Measurements from ENCODE around the gene NDRG4. TPM values are rescaled to one million over a fixed set of nuclear protein-coding genes. Genes with fewer than 3 reads are reported as not detected.
A peak's percentile ranks its signal among the peaks of the same experiment; 100 is the strongest.

NDRG4 gene
- total and polyA plus RNA-seq, 12 donors = 139 to 952 (median 336) TPM

GRCh38 chr16:58503863-58504688 lies 4.1 kb downstream of the NDRG4 start:
- DNase-seq = peak in 2 of 7 donors; percentile 14 to 51

GRCh38 chr16:58506241-58507194 lies 6.6 kb downstream of the NDRG4 start:
- Histone ChIP-seq H3K4me3 (no peak overlapping the region), H3K9me3 (replicated peaks in 1 of 3) (no peaks in the 10 kb centered on the region), H3K27ac (peak overlapping the region in 1 of 5 donors; percentile 8), H3K36me3 (replicated peaks in 1 of 2) (peaks cover 0 to 58% of the 10 kb centered on the region in 2 donors), H3K27me3 (no peaks in the 10 kb centered on the region), H3K4me1 (replicated peaks in 1 of 2) (no peaks in the 10 kb centered on the region)
- peak in 3 of 7 donors; percentile 17 to 53 (median 20) for DNase-seq
- 82 to 84% (median 83%) methylated on average over 7 to 20 of the region's 20 CpGs for WGBS, 4 donors
- TF ChIP-seq POLR2A (IDR thresholded peaks at IDR 0.05) (no peak), CTCF (IDR thresholded peaks at IDR 0.05) (no peak)
- intact Hi-C loops (cut with DNase I) = loop anchor here in 1 of 2 donors (10.0 kb wide), 1 partner anchor 128 kb away; no protein-coding TSS in a partner anchor

More at GRCh38 chr16:58503863-58504688, 4.1 kb downstream of the NDRG4 start:
- Histone ChIP-seq H3K9me3 (replicated peaks in 1 of 3) (no peaks in the 10 kb centered on the region), H3K27me3 (no peaks in the 10 kb centered on the region), H3K27ac (no peak overlapping the region), H3K36me3 (replicated peaks in 1 of 2) (peaks cover 0 to 39% of the 10 kb centered on the region in 2 donors), H3K4me1 (replicated peaks in 1 of 2) (peaks cover 0 to 11% of the 10 kb centered on the region in 2 donors), H3K4me3 (no peak overlapping the region)
- intact Hi-C loops (cut with DNase I) = loop anchor here in 1 of 2 donors (10.0 kb wide), 1 partner anchor 131 kb away; no protein-coding TSS in a partner anchor
- 92 to 93% (median 92%) methylated on average over 14 to 21 of the region's 21 CpGs for WGBS, 4 donors
- no peak for TF ChIP-seq CTCF (IDR thresholded peaks at IDR 0.05)
- no peak for TF ChIP-seq POLR2A (IDR thresholded peaks at IDR 0.05)

- Histone ChIP-seq H3K4me1 (replicated peaks in 1 of 2) (no peaks in the 10 kb centered on the region), H3K36me3 (replicated peaks in 1 of 2) (peaks cover 0 to 58% of the 10 kb centered on the region in 2 donors), H3K4me3 (no peak overlapping the region), H3K27me3 (no peaks in the 10 kb centered on the region), H3K9me3 (replicated peaks in 1 of 3) (no peaks in the 10 kb centered on the region), H3K27ac (no peak overlapping the region)
- no peak for TF ChIP-seq POLR2A (IDR thresholded peaks at IDR 0.05)
- TF ChIP-seq CTCF (IDR thresholded peaks at IDR 0.05) = no peak
- peak in 2 of 7 donors; percentile 27 to 53 for DNase-seq
- 59 to 74% (median 65%) methylated on average over 12 to 15 of the region's 15 CpGs for WGBS, 4 donors
- intact Hi-C loops (cut with DNase I) = loop anchor here in 1 of 2 donors (10.0 kb wide), 1 partner anchor 127 kb away; no protein-coding TSS in a partner anchor
These were observed 7.4 kb downstream of the NDRG4 start for GRCh38 chr16:58507195-58507962.
